AG10803 (cell line): ENCODE results near the gene CAV1.
A peak's percentile ranks its signal among the peaks of the same experiment; 100 is the strongest.

Experiments used
- DNase-seq: peaks from one replicate; pipeline ENCODE4 v3.0.0; 2010; ENCODE audit warnings: low read depth
- H3K4me3 ChIP-seq: 2 replicates; pipeline ENCODE4 v1.5.1; 2011; ENCODE audit warnings: mild to moderate bottlenecking, low read length, control low read depth
- TF ChIP-seq, protein P1 (sequence below): conservative IDR thresholded peaks from 2 replicates; pipeline ENCODE4 v1.5.1; 2011; ENCODE audit warnings: mild to moderate bottlenecking, low read length, control low read depth, inconsistent platforms

Gene CAV1

DNA sequence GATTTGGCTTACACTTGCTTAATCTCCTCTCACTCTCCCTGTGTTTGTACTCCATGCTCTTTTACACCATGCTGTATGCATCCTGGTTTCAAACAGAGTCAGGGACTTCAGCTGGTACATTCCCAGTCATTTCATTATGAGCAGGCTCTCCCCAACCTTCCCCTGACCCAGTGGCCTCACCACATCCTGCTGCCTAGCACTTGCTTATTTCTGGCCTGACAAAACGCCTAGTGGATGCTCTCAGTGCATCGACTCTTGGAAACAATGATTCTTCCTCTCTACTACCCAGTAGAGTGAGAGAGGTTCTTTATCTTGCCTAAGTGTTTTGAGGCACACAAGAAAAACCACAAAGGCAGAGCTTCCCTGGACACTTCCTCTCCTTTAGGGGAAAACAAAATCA, 63.4 kb downstream of the CAV1 start:
- TF ChIP-seq, protein P1, sequence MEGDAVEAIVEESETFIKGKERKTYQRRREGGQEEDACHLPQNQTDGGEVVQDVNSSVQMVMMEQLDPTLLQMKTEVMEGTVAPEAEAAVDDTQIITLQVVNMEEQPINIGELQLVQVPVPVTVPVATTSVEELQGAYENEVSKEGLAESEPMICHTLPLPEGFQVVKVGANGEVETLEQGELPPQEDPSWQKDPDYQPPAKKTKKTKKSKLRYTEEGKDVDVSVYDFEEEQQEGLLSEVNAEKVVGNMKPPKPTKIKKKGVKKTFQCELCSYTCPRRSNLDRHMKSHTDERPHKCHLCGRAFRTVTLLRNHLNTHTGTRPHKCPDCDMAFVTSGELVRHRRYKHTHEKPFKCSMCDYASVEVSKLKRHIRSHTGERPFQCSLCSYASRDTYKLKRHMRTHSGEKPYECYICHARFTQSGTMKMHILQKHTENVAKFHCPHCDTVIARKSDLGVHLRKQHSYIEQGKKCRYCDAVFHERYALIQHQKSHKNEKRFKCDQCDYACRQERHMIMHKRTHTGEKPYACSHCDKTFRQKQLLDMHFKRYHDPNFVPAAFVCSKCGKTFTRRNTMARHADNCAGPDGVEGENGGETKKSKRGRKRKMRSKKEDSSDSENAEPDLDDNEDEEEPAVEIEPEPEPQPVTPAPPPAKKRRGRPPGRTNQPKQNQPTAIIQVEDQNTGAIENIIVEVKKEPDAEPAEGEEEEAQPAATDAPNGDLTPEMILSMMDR = peak; percentile 37
- no peak overlapping the region for H3K4me3 ChIP-seq
- peak; percentile 84 for DNase-seq

DNA sequence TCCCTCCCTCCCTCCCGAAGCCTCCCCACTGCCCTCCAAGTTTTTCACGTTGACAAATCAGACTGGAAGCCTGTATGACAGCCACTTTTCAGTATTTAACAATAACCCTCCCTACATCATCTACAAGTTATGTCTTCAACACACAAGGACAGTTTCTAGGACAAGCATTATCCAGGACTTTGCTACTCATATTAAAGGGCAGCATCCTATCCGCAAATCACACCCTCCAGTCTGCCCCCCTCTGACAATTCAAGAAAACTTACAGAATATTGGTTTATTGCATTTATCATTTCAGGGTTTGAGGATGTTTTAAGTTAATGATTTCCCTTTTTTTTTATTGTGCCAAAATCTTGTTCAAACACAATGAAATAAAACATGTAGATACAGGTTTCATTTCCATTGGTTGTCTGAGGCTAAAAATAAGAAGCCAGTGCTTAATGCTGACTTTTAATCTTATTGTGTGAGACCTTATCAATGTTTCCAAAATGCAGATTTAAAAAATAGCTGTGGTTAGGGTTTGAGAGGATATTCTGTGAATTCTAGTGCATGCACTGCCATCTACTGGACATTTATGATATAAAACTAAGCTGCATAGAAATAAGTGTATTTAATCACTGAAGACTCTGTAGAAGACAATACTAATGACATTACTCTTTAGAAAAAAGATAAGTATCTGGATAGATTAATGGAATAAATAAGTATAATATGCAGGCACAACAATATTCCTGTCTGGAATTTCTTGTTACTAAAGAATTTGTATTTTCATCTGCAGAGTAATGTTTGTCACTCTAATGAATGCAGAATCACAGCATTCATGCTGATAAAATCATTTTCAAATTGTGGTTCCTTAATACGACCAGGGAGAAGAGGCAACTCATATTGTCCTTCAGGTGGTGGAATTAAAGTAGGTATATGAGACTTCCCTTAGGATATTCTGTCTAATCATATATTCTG, 64.1 kb downstream of the CAV1 start:
- no peak overlapping the region for H3K4me3 ChIP-seq
- DNase-seq = peak; percentile 64
- TF ChIP-seq, protein P1 = peak; percentile 66

DNA sequence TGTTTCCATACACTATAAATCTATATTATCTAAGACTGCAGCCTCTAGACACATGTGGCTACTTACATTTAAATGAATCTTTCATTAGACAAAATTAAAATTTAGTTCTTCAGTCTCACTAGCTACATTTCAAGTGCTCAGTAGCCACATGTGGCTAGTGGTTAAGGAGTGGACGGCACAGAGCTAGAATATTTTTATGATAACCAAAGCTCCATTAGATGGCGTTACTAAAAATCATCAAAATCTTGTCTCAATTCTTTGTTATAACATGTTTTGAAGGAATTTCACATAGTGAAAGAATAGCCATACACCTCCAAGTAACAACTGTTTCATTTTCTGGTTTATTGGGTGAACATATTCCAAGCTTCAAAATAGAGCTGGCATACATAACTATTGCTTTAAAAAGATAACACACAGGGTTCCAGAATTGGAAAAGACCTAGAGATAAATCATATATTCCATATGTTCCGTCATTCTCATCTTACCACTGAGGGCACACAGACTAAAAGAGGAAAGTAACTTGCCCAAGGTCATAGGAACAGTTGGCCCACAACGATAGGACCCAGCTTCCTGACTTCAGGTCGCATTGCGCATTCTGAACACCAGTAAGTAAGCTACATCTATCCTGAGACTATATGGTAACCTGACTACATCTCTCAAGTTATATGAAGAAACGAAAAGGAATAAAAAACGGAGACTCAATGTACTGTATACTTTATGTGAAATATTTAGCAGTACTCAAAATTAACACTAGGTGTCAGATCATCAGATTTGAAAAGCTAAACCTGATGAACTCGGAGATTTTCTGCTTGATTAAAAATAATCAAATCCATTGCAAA, 66.6 kb downstream of the CAV1 start:
- TF ChIP-seq, protein P1 = peak; percentile 65
- no peak for DNase-seq
- no peak overlapping the region for H3K4me3 ChIP-seq

- H3K4me3 ChIP-seq = no peak overlapping the region
- no peak for DNase-seq
- TF ChIP-seq, protein P1 = no peak
Measured at GRCh38 chr7:116592041-116592355, 67.2 kb downstream of the CAV1 start.

DNA sequence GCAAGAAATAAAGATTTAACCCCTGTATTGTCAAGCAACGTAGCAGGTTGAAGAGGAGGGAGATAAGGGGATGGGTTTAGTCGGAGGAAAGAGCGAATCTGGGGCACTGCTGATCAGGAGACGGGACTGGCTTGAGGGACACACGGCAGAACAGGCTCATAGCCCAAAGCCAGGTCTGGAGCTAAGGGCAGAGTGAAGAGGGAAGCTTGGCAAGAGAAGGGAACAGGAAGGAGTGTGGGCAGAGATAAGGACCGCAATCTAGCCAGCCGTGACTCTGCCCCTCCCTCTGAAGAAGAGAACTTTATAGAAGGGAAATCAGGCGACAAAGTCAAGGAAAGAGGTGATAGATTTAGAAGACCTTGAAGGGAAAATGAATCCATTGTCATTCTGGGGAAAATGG, 67.6 kb downstream of the CAV1 start:
- TF ChIP-seq, protein P1 = no peak
- H3K4me3 ChIP-seq = no peak overlapping the region
- no peak for DNase-seq

DNA sequence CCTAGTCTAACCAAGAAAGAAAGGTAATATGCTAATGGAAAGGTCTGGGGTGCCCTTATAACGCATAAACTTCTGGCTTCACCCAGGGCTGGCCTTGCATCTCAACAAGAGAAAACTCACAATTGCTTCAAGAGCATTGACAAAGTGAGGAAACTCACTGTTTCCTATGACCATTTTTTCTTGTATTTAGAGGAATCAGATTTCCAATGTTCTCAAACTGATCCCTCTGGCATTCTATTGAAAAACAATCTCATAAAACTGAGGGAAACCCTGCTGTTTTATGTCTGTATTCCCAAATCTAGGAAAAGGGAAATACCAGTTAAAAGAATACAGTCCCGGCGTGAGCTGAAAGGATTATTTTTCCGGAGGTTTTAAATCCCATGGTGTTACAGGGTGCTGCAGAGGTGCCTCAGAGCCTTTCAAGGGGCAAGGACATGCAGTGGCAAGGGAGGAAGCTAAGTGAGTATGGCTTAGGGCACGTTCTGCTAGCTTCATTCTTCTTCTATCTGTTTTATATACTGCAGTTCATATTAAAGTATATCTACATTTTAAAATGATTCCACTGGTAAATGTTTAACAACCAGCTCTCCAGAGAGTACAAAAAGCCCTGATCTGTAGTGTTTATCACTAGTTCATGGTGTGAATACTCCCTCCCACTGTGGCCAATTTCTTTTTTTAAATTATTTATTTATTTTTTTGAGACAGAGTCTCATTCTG, 68.7 kb downstream of the CAV1 start:
- TF ChIP-seq, protein P1 = no peak
- DNase-seq = no peak
- H3K4me3 ChIP-seq = no peak overlapping the region
